CD14-positive monocyte (primary cell): Measurements from ENCODE around the gene CROCC2. TPM values are rescaled to one million over a fixed set of nuclear protein-coding genes. Genes with fewer than 3 reads are reported as not detected.

ENCODE experiments used
- DNase-seq, 3 donors: peaks; one replicate each; pipeline ENCODE4 v3.0.0-alpha.2; 2011 to 2022
- H2AFZ ChIP-seq: 2 replicates; pipeline ENCODE4 v1.6.0; 2012; ENCODE audit warnings: mild to moderate bottlenecking, low read depth, low read length, inconsistent platforms; ENCODE audit not compliant: insufficient read depth, poor library complexity, severe bottlenecking
- H3K27ac ChIP-seq, 2 donors: 1 replicate in 1 of 2; 2 replicates in 1 of 2; pipeline ENCODE4 v1.5.1; 2012 to 2013; ENCODE audit warnings: low read length in 2 of 2, control low read depth in 1 of 2, inconsistent platforms in 1 of 2, low read depth in 1 of 2, mild to moderate bottlenecking in 1 of 2
- H3K27me3 ChIP-seq, 2 donors: one replicate each; pipeline versions ENCODE4 v1.6.0 to v1.6.1; 2011 to 2013; ENCODE audit warnings: low read length in 2 of 2; ENCODE audit not compliant: control insufficient read depth in 2 of 2, insufficient read depth in 2 of 2
- H3K36me3 ChIP-seq, 2 donors: replicated peaks in 1 of 2; 1 replicate in 1 of 2; 2 replicates in 1 of 2; pipeline versions ENCODE4 v1.5.1 to v1.6.1; 2012 to 2013; ENCODE audit warnings: low read length in 2 of 2, control low read depth in 1 of 2, inconsistent platforms in 1 of 2, mild to moderate bottlenecking in 1 of 2; ENCODE audit not compliant: insufficient read depth in 2 of 2, control insufficient read depth in 1 of 2
- H3K4me1 ChIP-seq, 2 donors: 1 replicate in 1 of 2; 2 replicates in 1 of 2; pipeline versions ENCODE4 v1.5.1 to v1.6.1; 2012 to 2013; ENCODE audit warnings: low read length in 2 of 2, control low read depth in 1 of 2, inconsistent platforms in 1 of 2, mild to moderate bottlenecking in 1 of 2, moderate library complexity in 1 of 2; ENCODE audit not compliant: insufficient read depth in 2 of 2, control insufficient read depth in 1 of 2
- H3K4me2 ChIP-seq: replicated peaks from 2 replicates; pipeline ENCODE3; 2012; ENCODE audit warnings: low read length, moderate library complexity, mild to moderate bottlenecking; ENCODE audit not compliant: poor library complexity, severe bottlenecking; ENCODE audit errors: extremely low read depth
- H3K4me3 ChIP-seq, 3 experiments: fragments of 200-600 bp in 1 of 3; sonication (generic) in 1 of 3; replicated peaks in 1 of 3; 1 replicate in 2 of 3; 2 replicates in 1 of 3; pipeline ENCODE4 v1.5.1; 2011 to 2013; ENCODE audit warnings: low read length in 3 of 3, mild to moderate bottlenecking in 3 of 3, control low read depth in 2 of 3, low read depth in 2 of 3, inconsistent platforms in 1 of 3, moderate library complexity in 1 of 3
- H3K79me2 ChIP-seq: 2 replicates; pipeline ENCODE4 v1.6.0; 2012; ENCODE audit warnings: mild to moderate bottlenecking, control low read depth, inconsistent platforms, low read length, moderate library complexity; ENCODE audit not compliant: insufficient read depth
- H3K9ac ChIP-seq: 2 replicates; pipeline ENCODE4 v1.6.0; 2017; ENCODE audit warnings: low read length, mild to moderate bottlenecking; ENCODE audit not compliant: insufficient read depth, poor library complexity, severe bottlenecking
- H3K9me3 ChIP-seq, 2 donors: replicated peaks in 1 of 2; 1 replicate in 1 of 2; 2 replicates in 1 of 2; pipeline versions ENCODE4 v1.5.1 to v1.6.1; 2012 to 2013; ENCODE audit warnings: low read length in 2 of 2, control low read depth in 1 of 2; ENCODE audit not compliant: control insufficient read depth in 1 of 2, insufficient read depth in 1 of 2
- H4K20me1 ChIP-seq: 2 replicates; pipeline ENCODE4 v1.6.0; 2012; ENCODE audit warnings: mild to moderate bottlenecking, low read length, control low read depth, moderate library complexity; ENCODE audit not compliant: insufficient read depth
- H3K27ac Mint-ChIP-seq, 7 donors: one replicate each; pipeline ENCODE4 v1.8.0; 2020; ENCODE audit warnings: mild to moderate bottlenecking in 7 of 7, mixed read lengths in 7 of 7, moderate library complexity in 6 of 7, inconsistent platforms in 2 of 7
- H3K27me3 Mint-ChIP-seq, 3 donors: one replicate each; pipeline ENCODE4 v1.8.0; 2021 to 2022; ENCODE audit warnings: low read depth in 3 of 3, mild to moderate bottlenecking in 3 of 3, mixed read lengths in 3 of 3, moderate library complexity in 3 of 3, inconsistent platforms in 1 of 3
- H3K36me3 Mint-ChIP-seq, 2 donors: one replicate each; pipeline ENCODE4 v1.8.0; 2020; ENCODE audit warnings: mixed read lengths in 2 of 2, inconsistent platforms in 1 of 2, mild to moderate bottlenecking in 1 of 2
- H3K4me1 Mint-ChIP-seq: one replicate; pipeline ENCODE4 v1.8.0; 2020; ENCODE audit warnings: mild to moderate bottlenecking, mixed read lengths
- H3K4me3 Mint-ChIP-seq, 2 donors: one replicate each; pipeline ENCODE4 v1.8.0; 2020; ENCODE audit warnings: mild to moderate bottlenecking in 2 of 2, mixed read lengths in 2 of 2, moderate library complexity in 1 of 2
- H3K9me3 Mint-ChIP-seq, 7 donors: one replicate each; pipeline ENCODE4 v1.8.0; 2020 to 2022; ENCODE audit warnings: mixed read lengths in 7 of 7, mild to moderate bottlenecking in 6 of 7, moderate library complexity in 6 of 7, inconsistent platforms in 2 of 7
- CTCF ChIP-seq: fragments of 200-600 bp; IDR thresholded peaks from one replicate; pipeline ENCODE4 v1.8.0; 2022; ENCODE audit warnings: antibody characterized with exemption, mild to moderate bottlenecking
- WGBS: methylation state at CpG from one replicate; pipeline ENCODE4 v1.1.5; 2013; ENCODE audit warnings: missing lambda C conversion rate; ENCODE audit not compliant: insufficient coverage; 5-methylcytosine and 5-hydroxymethylcytosine counted together
- intact Hi-C, 2 donors: fragments of 100-400 bp; cut with micrococcal nuclease; formaldehyde crosslinking; loops; one replicate each; pipeline versions ENCODE4 v1.15.0 to v1.15.1; 2023
- polyA plus RNA-seq, 3 donors: library from polyadenylated mRNA; depleted of rRNA in 1 of 3; unstranded in 2 of 3; stranded (reverse) in 1 of 3; fragments of 300-500 nt in 2 of 3; fragments of >200 nt in 1 of 3; fragmentation: Illumina TruSeq in 2 of 3; gene quantifications; 1 replicate in 2 of 3; 2 replicates in 1 of 3; pipeline ENCODE4 v1.2.3, GENCODE V29; 2012 to 2021

CROCC2 gene
- polyA plus RNA-seq, 3 donors: 0.15 TPM; not detected in 2

GRCh38 chr2:240900141-240900860, 5.8 kb upstream of the CROCC2 start:
- Histone ChIP-seq H3K27me3 (no peaks in the 10 kb centered on the region), H3K79me2 (no peaks in the 10 kb centered on the region), H3K9me3 (no peaks in the 10 kb centered on the region), H3K4me1 (no peaks in the 10 kb centered on the region), H2AFZ (no peak overlapping the region), H4K20me1 (no peaks in the 10 kb centered on the region), H3K27ac (no peak overlapping the region), H3K36me3 (no peaks in the 10 kb centered on the region), H3K9ac (no peak overlapping the region), H3K4me3 (no peak overlapping the region), H3K4me2 (no peak overlapping the region)
- H3K4me1 Mint-ChIP-seq: no peaks in the 10 kb centered on the region
- H3K9me3 Mint-ChIP-seq: peaks cover 0 to 6% (median 0%) of the 10 kb centered on the region in 7 donors
- DNase-seq: no peak
- peak overlapping the region in 1 of 7 donors; percentile 48 for H3K27ac Mint-ChIP-seq
- no peak overlapping the region for H3K4me3 Mint-ChIP-seq
- 91% methylated on average over 9 of the region's 27 CpGs for WGBS
- no peak for TF ChIP-seq CTCF
- H3K27me3 Mint-ChIP-seq: peaks cover 4 to 6% (median 4%) of the 10 kb centered on the region in 3 donors
- H3K36me3 Mint-ChIP-seq: no peaks in the 10 kb centered on the region
- intact Hi-C loops: no loop called here

GRCh38 chr2:240901986-240902614, 4.0 kb upstream of the CROCC2 start:
- no peak overlapping the region for H3K27ac ChIP-seq
- no peak overlapping the region for H3K4me3 ChIP-seq
- no peaks in the 10 kb centered on the region for H3K36me3 ChIP-seq
- no peak for DNase-seq
- WGBS: 91% methylated on average over 10 of the region's 14 CpGs
- no peak overlapping the region for H3K27ac Mint-ChIP-seq
- H3K9me3 Mint-ChIP-seq: peaks cover 0 to 6% (median 0%) of the 10 kb centered on the region in 7 donors
- H3K27me3 Mint-ChIP-seq: peaks cover 4 to 11% (median 5%) of the 10 kb centered on the region in 3 donors
- intact Hi-C loops: no loop called here
- H3K9me3 ChIP-seq: no peaks in the 10 kb centered on the region
- TF ChIP-seq CTCF: no peak
- H3K36me3 Mint-ChIP-seq: no peaks in the 10 kb centered on the region
- H3K4me2 ChIP-seq: no peak overlapping the region
- H2AFZ ChIP-seq: no peak overlapping the region
- H3K79me2 ChIP-seq: no peaks in the 10 kb centered on the region
- H3K9ac ChIP-seq: no peak overlapping the region
- H4K20me1 ChIP-seq: no peaks in the 10 kb centered on the region
- H3K4me3 Mint-ChIP-seq: no peak overlapping the region
- H3K27me3 ChIP-seq: no peaks in the 10 kb centered on the region
- no peaks in the 10 kb centered on the region for H3K4me1 Mint-ChIP-seq
- no peaks in the 10 kb centered on the region for H3K4me1 ChIP-seq
